Esophagus mucosa (tissue), 1 donor: ENCODE data around the gene CGREF1. TPM values are rescaled to one million over a fixed set of nuclear protein-coding genes. Genes with fewer than 3 reads are reported as not detected.

Source experiments
- ATAC-seq: fragments of 200-7000 bp; cut with Tn5 transposase; one replicate; pipeline ENCODE4 v1.9.1; 2020
- total RNA-seq: library from RNA; stranded (reverse); gene quantifications from one replicate; pipeline ENCODE4 v1.2.4, GENCODE V29; 2023
- donor health status: DM: yes; HTN: yes; CAD: no.

Gene CGREF1, protein sequence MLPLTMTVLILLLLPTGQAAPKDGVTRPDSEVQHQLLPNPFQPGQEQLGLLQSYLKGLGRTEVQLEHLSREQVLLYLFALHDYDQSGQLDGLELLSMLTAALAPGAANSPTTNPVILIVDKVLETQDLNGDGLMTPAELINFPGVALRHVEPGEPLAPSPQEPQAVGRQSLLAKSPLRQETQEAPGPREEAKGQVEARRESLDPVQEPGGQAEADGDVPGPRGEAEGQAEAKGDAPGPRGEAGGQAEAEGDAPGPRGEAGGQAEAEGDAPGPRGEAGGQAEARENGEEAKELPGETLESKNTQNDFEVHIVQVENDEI
- 0.96 TPM for total RNA-seq

DNA sequence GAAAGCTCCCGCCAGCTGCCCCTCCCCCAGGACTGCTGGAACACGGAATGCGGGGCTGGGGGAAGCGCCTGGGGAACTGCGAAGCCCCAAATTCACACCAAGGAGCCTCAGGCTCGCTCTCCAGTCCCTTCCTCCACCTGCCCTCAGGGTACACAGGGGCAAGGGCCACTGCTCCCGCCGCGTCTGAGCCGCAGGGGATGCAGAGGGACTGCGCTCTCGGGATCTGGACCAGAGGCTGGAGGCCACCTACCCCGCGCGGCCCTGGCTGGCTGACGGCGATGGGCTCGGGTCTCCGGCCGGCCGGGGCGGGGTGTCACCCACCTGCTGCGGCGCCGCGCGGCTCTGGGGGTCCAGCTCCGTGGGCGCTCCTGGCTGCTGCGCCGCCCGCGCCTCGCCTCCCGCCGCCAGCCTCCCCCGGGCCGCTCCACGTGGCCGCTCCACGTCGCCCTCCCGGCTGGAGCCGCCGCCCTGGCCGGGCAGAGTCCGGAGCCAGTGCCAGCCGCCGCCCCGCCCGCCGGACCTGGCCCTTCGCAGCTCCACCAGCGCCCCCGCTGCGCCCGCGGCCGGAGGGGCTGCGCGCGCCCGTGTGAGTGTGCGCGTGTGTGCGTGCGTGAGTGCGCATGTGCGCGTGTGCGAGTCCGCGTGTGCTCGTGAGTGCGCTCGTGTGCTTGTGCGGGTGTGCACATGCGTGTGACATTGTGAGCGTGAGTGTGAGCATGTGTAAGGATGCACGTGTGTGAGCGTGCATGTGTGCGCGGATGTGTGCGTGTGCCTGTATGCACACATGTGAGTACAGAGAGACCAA, at the start of gene CGREF1:
Gene CGREF1 (minus strand): TSS at position 604 of the 805 bp plus-strand sequence. CDS start 14,762 bp downstream, outside the sequence.
- no peak for ATAC-seq

DNA sequence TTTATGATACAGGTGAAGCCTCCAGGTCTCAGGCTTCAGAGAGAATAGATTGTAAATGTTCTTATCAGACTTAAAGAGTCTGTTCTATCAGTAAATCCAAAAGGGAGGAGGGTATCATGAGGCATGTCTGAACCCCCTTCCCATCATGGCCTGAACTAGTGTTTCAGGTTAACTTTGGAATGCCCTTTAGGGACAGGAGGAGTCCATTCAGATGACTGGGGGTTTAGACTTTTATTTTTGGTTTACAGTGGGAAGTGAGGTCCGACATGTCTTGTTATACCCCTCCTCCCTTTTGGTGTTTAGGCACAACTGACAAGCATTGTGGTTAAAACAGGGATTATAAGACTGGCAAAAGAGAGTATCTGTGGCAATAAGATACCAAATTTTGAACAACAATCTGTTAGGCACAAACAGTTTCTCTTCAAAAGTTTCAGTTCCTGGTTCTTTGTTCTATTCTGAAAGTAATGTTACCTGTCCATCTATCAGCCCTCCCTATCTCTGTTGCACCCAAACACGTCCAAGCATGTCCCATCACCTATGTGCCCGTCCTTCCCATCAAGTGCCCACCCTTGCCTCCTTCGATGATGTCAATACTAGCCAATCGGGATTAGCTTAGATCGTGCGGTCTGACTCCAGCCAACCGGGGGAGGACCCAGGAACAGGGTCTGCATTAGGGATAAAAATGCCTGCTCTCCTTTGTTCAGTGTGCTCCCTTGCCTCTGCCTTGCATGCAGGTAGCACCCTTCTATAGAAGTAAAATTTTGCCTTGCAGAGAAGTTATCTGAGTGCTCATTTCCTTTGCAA, 46.2 kb upstream of the CGREF1 start:
- ATAC-seq: no peak

DNA sequence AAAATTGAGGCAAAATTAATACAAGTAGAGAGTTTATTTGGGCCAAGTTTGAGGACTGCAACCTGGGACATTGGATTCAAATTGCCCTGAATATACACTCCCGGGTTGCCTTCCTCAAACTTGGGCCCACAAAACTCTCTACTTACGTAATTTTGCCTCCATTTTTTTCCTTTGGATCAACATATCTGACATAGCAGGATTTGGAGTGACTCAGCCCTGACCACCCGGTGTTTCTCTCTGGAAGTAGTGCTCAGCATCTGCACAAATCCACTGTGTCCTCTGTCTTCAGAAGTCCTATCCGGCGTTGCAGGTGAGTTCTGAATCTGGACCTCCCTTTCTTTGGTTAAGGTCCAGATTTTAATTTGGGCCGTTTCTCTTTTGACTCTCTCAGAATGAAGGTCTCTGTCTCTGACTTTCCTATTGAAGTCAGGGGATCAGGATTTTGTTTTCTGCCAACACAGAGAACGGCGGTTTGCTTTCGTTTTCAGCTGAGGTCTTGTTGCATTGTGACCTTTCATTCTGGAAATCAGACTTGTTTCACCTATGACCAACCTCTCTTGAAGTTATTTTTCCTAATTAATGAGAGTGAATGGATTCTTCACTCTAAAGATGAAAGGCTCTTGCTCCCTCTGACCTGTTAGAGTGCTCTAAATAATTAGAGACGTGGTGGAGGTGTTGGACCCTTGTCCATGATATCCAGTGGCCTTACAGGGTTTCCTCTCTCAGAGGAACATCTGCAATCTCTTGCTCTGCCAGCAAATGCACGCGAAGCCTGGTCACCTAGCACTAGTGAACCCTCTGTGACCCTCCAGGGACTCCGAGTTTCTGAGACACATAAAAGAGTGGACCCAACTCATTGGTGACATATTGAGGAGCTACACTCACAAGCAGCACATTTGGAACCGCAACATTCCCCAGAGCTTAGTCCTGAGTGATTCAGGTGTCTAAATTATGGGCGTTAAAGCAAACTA, 43.5 kb upstream of the CGREF1 start:
- no peak for ATAC-seq

DNA sequence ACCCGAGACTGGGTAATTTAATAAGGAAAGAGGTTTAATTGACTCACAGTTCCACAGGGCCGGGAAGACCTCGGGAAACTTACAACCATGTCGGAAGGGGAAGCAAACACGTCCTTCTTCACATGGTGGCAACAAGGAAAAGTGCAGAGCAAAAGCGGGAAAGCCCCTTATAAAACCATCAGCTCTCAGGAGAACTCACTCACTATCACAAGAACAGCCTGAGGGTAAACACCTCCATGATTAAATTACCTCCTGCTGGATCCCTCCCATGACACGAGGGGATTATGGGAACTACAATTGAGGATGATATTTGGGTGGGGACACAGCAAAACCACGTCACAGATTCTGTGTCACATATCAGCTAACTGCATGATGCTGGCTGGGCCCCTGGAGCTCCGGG, 41.3 kb upstream of the CGREF1 start:
- no peak for ATAC-seq

DNA sequence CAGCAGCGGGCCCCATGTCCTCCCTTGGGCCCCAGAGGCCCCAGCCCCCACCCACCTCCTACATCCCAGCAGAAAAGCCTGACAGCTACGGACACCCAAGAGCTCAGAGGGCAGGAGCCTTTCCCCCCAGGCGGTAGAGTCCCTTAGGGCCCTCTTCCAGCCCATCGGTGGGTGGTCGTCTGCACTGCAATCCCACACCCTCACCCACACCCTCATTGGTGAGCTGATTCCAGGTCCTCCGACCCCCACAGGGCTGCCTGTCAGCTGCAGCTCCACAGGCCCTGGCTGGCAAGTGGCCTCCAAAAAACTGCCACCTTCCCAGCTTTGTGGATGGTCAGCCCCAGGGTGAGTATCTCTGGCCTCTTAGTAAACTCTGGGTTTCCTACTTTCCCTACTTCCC, 40.3 kb upstream of the CGREF1 start:
- ATAC-seq: no peak

DNA sequence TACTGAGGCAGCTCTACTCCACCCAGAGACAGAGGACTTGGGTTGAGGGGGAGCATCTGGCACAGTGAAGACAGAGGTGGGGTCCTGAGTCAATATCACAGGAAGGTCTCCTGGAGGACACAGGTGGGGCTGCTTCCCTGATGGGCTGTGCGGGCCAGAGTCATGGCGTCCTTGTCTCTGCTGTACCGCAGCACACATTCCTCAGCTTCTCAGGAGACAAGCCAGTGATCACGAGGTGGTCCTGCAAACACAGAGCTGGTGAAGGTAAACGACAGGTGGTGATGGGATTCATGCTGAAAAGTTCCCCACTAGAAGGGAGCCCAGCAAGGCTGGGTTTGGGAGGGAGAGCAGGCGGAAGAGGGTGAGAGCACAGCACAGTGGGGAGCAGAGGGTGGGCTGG, 39.5 kb upstream of the CGREF1 start:
- no peak for ATAC-seq

DNA sequence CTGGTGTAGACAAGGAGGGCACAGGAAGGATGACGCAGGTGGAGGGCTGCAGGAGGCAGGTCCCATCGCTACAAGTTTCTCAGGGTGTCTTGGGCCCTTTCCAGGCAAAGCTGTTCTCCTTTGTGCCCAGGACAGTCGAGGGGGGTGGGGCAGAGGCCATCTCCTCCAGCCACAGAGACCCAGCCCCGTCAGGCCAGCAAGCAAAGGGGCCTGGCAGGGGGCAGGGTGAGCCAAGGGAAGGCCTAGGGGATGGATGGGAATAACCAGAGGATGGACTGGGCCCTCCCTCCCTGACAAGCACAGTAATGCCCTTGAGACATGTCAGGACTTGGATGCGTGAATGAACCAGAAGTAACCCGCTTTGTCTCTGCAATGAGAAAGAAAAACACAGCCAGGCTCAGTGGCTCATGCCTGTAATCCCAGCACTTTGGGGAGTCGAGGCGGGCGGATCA, 36.2 kb upstream of the CGREF1 start:
- peak; percentile 44 for ATAC-seq

DNA sequence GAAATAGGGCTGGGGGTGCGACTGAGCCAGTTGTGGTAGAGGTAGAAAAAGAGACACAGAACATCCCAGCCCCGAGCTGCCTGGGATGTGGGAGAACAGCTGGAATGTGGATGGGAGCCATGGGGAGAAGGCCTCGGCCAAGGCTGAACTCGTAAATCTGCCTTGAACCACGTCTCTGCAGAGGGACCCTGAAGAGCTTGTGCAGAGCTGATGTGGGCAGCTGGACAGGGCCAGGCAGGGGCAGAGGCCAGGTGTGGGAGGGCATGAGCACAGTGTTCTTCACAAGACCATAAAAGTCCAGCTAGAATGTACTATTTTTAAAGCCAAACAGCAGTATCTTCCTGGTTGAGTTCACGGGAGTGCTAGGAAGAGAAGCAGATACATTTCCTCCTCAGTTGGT, 35.6 kb upstream of the CGREF1 start:
- no peak for ATAC-seq

DNA sequence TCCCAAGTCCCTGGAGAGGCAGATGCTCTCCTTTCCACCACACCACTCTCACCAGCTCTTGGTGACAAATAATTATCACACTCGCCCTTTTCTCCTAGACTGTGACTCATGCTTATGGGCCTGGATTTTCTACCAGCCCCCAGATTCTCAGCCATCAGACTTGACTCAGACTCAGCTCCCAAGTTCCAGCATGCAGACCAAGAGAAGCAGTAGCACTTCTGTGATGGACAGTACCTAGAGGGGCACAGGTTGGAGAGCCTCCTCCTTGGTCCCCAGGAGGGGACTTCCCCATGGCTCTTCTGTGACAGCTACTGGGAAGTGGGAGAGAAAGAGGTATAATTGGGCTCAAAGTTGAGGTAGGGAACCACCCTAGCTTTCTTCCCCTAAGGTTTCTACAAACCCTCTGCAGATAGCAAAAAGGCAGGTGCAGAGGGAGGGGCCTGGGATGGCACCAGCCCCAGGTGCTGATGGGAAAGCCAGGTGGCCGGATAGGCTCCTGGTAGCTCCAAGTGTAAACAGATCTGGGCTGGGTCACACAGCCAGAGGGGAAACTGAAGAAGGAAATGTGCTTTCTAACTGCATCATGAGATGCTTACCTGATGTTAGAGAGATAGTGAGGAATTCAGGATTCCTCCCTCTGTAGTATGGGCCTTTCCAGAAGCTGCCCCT, 34.0 kb upstream of the CGREF1 start:
- no peak for ATAC-seq

DNA sequence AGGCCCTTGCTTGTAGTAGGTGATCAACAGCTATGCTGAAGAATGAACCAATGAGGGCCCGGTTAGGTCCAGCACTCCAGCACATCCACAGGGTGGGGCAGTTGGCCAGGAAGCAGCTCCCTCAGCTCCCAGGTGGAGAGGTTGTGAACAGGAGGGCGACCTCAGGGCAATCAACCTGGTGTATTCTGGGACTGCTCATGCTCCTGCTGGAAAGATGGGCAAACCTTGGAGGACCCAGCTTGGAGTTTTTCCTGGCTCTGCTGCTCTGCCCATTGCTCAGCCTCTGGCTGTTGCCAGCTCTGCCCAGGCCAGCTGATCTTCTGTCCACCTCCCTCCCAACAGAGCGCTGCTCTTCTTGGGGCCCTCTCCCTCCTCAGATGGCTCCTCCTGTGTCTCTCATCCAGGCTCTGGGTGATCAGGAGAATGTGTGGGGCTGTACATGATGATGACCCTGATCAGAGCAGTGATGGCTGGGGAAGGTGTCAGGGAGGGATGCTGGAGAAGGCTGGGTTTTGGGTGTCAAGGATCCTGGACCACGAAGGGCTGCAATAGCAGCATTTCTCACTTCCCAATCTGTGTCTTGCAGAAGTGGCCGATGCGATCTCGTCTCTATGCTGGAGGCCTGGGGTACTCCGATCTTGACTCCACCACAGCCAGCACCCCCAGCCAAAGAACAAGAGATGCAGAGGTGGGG, 33.3 kb upstream of the CGREF1 start:
- ATAC-seq: no peak

DNA sequence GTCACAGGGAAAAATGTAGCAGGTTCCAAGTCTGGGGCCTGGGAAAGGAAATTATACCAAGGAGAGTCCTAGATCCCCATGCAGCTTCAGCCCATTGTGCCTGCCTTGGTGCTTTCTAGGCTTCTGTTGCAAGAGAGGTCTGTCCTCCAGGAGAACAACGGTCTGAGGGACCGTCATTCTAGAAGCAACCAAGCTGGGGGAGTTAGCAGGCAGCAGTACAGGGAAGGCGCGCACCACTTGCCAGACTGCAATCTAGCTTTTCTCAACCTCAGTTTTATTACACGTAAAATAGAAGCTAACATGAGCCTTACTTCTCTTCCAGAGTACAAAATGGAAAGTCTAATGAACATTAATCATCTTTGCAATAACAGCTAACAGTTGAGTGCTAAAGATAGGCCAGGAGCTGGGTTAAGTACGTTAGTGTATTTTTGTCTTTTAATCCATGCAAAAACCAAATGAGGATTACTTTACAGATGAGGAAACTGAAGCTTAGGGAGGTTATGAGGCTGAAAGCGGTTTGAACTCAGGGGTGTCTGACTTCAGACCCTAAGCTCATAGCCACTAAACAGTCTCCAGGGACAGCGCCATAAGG, 31.8 kb upstream of the CGREF1 start:
- ATAC-seq: no peak

DNA sequence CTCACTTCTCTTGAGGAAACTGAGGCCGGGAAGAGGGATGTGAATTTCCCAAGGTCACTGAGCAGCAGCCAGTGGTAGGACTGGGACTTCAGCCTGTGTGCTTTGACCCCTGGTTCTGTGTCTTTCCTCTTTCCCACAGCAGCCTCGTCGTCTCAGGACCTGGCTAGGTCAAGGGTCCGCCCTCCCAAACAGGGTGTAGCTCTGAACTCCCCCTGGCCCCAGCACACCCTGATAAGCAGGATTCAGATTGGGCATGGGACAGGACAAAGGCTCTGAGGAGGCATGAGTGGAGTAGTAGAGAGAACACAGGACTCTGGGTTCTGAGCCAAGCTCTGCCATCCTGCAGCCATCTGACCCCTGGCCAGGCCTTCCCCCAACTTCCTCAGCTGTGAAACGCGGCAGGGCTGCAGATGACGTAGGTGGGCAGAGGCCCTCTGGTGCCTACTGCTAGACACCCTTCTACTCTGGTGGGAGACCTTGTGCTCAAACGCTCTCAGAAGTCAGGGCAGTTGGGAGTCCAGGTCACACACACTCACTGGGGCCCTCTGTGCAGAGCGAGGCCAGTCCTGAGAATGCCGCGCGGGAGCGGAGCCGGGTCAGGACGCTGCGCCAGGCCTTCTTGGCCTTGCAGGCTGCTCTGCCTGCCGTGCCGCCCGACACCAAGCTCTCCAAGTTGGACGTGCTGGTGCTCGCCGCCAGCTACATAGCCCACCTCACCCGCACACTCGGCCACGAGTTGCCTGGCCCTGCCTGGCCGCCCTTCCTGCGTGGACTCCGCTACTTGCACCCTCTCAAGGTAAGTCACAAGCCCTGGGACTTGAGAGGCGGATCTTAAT, 30.9 kb upstream of the CGREF1 start:
- no peak for ATAC-seq

DNA sequence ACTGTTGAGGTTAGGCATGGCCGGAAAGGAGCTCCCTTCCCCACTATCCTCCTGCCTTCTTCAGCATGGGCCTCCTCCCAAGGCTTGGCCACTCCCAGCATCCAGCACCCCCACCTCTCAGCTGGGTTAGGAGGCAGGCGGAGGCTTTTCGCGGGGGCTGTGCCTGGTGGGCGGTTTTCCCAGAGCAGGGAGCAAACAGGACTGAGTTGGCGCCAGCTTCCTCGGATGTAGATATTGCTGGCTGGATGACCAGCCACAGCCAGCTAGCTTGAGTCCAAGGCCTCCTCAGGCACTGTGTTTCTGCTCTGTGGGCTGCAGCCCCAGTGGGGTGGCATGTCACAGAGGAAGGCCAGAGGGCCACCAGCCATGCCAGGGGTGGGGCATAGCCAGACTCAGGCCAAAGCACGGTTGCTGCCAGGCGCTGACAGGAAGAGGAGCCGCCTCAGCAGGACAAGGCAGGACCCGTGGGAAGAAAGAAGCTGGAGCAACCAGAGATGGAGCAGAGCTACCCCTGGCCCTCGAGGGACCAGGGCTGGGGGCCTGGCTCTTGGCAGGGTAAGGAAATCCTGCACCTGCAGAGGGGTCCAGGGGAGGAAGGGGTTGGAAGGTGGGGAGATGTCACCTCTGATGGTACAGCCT, 30.0 kb upstream of the CGREF1 start, which contains the start of gene TCF23:
Gene TCF23 (plus strand): TSS at position 204 of the 639 bp plus-strand sequence. CDS start 130 bp downstream, at position 334.
- ATAC-seq: peak; percentile 40

DNA sequence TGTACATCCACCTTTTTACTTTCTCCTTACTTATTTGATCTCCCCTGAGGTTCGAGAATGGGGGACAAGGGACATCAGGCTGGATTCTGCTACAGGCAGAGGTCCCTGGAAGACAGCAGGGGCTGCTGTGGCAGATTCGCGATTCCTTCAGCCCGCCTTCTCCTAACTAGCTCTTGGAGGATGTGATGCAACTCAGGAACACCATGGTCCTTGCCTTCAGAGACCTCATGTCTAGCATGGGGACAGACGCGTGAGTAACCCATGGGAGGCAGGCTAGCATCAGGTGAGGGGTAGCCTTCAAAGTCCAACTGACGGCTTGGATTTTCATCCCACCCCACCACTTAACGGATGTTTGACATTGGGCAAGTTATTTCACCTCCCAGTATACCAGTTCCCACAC, 29.0 kb upstream of the CGREF1 start:
- no peak for ATAC-seq

DNA sequence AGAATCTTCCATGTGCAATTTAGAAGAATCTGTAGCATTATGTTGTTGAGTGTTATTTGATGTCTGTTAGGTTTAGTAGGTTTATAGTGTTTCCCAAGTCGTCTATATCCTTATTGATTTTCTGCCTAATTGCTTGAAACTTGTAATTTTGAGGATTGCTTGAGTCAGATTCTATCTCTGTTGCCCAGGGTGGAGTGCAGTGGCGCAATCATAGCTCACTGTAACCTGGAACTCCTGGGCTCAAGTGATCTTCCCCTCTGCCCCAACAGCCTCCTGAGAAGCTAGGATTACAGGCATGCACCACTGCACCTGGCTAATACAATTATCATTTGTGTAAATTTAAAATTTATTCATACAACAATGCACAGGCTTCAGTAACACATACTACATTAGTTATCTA, 26.8 kb upstream of the CGREF1 start:
- no peak for ATAC-seq

DNA sequence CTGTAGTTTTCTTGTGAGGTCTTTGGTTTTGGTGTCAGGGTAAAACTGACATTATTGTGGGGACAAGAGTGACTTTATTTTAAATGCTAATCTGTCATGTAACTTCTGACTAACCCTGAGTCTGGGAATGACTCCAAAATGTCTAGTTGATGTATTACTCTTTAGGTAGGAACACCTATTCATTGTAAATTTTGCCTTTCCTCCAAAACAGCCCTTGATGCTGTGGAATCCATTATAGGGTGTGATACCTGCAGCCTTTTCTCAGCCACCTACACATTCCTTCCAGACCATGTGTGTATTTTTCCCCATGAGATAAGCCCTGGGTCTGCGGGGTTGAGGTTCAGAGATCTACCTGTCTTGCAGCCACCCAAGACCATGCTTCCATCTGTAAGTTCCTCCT, 24.4 kb upstream of the CGREF1 start:
- ATAC-seq: peak; percentile 67

DNA sequence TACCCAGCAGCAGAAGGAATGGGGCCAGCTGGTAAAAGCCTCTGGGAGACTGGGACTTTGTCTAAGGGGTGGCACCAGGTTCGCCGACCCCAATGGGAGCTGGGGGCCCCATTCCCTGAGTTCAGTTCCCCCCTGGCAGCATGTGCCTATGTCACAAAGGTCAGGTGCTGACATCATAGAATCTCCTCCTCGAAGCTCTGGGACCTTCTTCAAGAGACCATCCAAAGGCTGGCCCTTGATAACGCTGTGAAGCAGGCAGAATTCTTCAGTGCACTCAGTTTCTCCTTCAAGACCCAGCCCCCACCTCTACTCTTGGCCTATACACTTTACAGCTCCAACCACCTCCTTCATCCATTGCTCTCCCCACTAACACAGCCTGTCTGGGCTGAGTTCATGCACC, 20.4 kb upstream of the CGREF1 start, which contains the start of gene PRR30:
Gene PRR30 (minus strand): TSS at position 101 of the 400 bp plus-strand sequence. CDS start 1,081 bp downstream, outside the sequence.
- no peak for ATAC-seq

DNA sequence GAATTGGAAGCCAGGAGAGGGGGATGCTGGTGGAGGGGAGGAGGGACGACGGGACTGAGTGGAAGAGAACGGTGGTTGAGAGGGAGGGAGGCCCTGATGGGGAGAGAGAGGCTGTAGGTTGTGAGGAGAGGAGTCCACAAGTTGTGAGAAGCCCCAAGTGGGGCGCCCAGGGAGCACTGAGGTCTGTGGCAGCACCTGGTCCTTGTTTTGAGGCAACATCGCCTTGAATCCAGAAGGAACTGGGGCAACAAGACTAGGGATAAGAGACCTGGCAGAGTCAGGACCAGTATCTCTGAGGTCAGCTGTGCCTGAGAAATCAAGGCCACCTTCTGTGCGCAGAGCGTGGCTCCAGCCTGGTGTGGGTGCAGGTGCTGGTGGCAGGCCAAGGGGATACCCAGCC, 19.2 kb upstream of the CGREF1 start:
- ATAC-seq: no peak
